GM12892 (cell line): ENCODE data around the gene NKX1-2.

ENCODE experiments used
- DNase-seq: peaks from one replicate; pipeline ENCODE4 v3.0.0; 2011; ENCODE audit not compliant: insufficient read length
- FAIRE-seq: peaks from 2 replicates; lab custom pipeline; 2011; peaks lifted over from hg19 to GRCh38; lab: Jason Lieb, UNC
- POLR2A ChIP-seq: IDR thresholded peaks from 2 replicates; pipeline ENCODE4 v1.6.1; 2011; ENCODE audit warnings: low read depth, low read length, control low read depth
- POLR2AphosphoS5 ChIP-seq: IDR thresholded peaks from 2 replicates; pipeline ENCODE4 v1.6.1; 2011; ENCODE audit warnings: low read depth, low read length, control low read depth
- TAF1 ChIP-seq: IDR thresholded peaks from 2 replicates; pipeline ENCODE4 v1.6.1; 2011; ENCODE audit warnings: low read depth, mild to moderate bottlenecking, control low read depth, low read length, borderline replicate concordance

The NKX1-2 gene

GRCh38 chr10:124462348-124462695 is 12.5 kb upstream of the NKX1-2 start:
- DNase-seq (no peak), FAIRE-seq (no peak)
- no peak for TF ChIP-seq POLR2AphosphoS5
- no peak for TF ChIP-seq TAF1
- TF ChIP-seq POLR2A = no peak

GRCh38 chr10:124461642-124462347 is 12.0 kb upstream of the NKX1-2 start, which contains the start of gene LHPP:
LHPP (plus strand) TSS chr10:124461823; CDS start chr10:124461863, 40 bp downstream.
- no peak for TF ChIP-seq POLR2AphosphoS5
- TF ChIP-seq TAF1 = no peak
- no peak for TF ChIP-seq POLR2A
- FAIRE-seq (peak; percentile 96), DNase-seq (peak; percentile 94)

GRCh38 chr10:124460144-124460543 is 10.3 kb upstream of the NKX1-2 start:
- no peak for FAIRE-seq
- TF ChIP-seq POLR2A (no peak), TAF1 (no peak), POLR2AphosphoS5 (no peak)
- no peak for DNase-seq

- no peak for TF ChIP-seq TAF1
- no peak for TF ChIP-seq POLR2A
- no peak for TF ChIP-seq POLR2AphosphoS5
- FAIRE-seq (no peak), DNase-seq (no peak)
Observed at GRCh38 chr10:124459395-124459794, 9.6 kb upstream of the NKX1-2 start.

GRCh38 chr10:124458889-124459288 is 9.1 kb upstream of the NKX1-2 start:
- TF ChIP-seq POLR2AphosphoS5 = no peak
- no peak for TF ChIP-seq TAF1
- TF ChIP-seq POLR2A = no peak
- DNase-seq = no peak
- no peak for FAIRE-seq

GRCh38 chr10:124458473-124458872 is 8.6 kb upstream of the NKX1-2 start:
- DNase-seq = no peak
- no peak for FAIRE-seq
- TF ChIP-seq POLR2A = no peak
- no peak for TF ChIP-seq TAF1
- no peak for TF ChIP-seq POLR2AphosphoS5

- no peak for FAIRE-seq
- no peak for DNase-seq
- TF ChIP-seq POLR2A = no peak
- no peak for TF ChIP-seq TAF1
- no peak for TF ChIP-seq POLR2AphosphoS5
Observed at GRCh38 chr10:124455441-124455840, 5.6 kb upstream of the NKX1-2 start.

GRCh38 chr10:124453960-124454610 is 4.2 kb upstream of the NKX1-2 start:
- TF ChIP-seq POLR2AphosphoS5 (no peak), POLR2A (no peak), TAF1 (no peak)
- FAIRE-seq (no peak), DNase-seq (no peak)

- TF ChIP-seq POLR2AphosphoS5 = no peak
- TF ChIP-seq TAF1 = no peak
- TF ChIP-seq POLR2A = no peak
- no peak for FAIRE-seq
- DNase-seq = no peak
Observed at GRCh38 chr10:124451276-124451675, 1.4 kb upstream of the NKX1-2 start.

- TF ChIP-seq POLR2A = no peak
- no peak for TF ChIP-seq POLR2AphosphoS5
- TF ChIP-seq TAF1 = no peak
- FAIRE-seq = no peak
- no peak for DNase-seq
Observed at GRCh38 chr10:124450783-124451057, 885 bp upstream of the NKX1-2 start.

GRCh38 chr10:124449170-124450011 is 444 bp downstream of the NKX1-2 start:
- no peak for FAIRE-seq
- no peak for DNase-seq
- TF ChIP-seq POLR2A = no peak
- TF ChIP-seq POLR2AphosphoS5 = no peak
- no peak for TF ChIP-seq TAF1

- DNase-seq (no peak), FAIRE-seq (no peak)
- TF ChIP-seq TAF1 (no peak), POLR2A (no peak)
Observed at GRCh38 chr10:124448696-124449169, 1.1 kb downstream of the NKX1-2 start.
